ENCODE data around the gene TCERG1.

TCERG1 gene

DNA sequence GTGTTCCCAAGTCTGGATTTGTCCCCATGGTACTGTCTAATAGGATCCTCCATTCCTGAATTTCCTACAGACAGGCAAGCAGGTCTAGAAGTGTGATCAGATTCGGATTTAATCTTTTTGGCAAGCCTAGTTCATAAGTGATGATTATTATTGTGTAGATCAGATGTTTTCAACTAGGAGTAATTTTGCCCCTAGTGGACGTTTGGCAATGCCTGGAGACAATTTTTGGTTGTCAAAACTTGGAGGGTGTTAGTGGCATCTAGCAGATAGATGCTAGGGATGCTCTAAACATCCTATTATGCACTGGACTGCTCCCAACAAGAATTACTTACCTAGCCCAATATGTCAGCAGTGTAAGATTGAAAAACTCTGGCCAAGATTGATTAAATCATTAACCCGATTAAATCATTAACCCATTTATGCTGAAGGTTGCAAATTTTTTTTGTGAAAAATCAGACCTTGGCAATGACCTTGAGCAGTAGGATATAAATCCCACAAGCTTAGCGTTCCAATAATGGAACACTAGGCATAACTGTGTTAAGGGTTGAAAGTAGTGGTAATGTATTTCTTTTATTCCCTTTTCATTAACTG is 28.2 kb downstream of the TCERG1 start:
- H3K27ac ChIP-seq: no peak overlapping the region
- H3K27me3 ChIP-seq (ENCODE audit: insufficient read depth, low read depth): no peaks in the 10 kb centered on the region
- no peaks in the 10 kb centered on the region for H3K4me1 ChIP-seq (ENCODE audit: low read depth, poor library complexity, severe bottlenecking)
- H3K4me2 ChIP-seq: no peak overlapping the region
- H3K4me3 ChIP-seq (IDR thresholded peaks at IDR 0.05; ENCODE audit: insufficient read depth, low read depth, low read length): no peak overlapping the region
- no peak overlapping the region for H3K9ac ChIP-seq
- peaks cover 13% of the 10 kb centered on the region for H3K36me3 ChIP-seq (ENCODE audit: insufficient read depth)
- TF ChIP-seq, protein P1, sequence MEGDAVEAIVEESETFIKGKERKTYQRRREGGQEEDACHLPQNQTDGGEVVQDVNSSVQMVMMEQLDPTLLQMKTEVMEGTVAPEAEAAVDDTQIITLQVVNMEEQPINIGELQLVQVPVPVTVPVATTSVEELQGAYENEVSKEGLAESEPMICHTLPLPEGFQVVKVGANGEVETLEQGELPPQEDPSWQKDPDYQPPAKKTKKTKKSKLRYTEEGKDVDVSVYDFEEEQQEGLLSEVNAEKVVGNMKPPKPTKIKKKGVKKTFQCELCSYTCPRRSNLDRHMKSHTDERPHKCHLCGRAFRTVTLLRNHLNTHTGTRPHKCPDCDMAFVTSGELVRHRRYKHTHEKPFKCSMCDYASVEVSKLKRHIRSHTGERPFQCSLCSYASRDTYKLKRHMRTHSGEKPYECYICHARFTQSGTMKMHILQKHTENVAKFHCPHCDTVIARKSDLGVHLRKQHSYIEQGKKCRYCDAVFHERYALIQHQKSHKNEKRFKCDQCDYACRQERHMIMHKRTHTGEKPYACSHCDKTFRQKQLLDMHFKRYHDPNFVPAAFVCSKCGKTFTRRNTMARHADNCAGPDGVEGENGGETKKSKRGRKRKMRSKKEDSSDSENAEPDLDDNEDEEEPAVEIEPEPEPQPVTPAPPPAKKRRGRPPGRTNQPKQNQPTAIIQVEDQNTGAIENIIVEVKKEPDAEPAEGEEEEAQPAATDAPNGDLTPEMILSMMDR (conservative IDR thresholded peaks at IDR 0.05; ENCODE audit: low read depth, low read length): 0 out of 2 replicates have a peak, but pooled peaks have one; percentile 34
- H3K79me2 ChIP-seq (ENCODE audit: insufficient read depth, low read depth): no peaks in the 10 kb centered on the region
- H4K20me1 ChIP-seq (ENCODE audit: insufficient read depth): no peaks in the 10 kb centered on the region
- no peak overlapping the region for H2AFZ ChIP-seq (ENCODE audit: low read depth)

DNA sequence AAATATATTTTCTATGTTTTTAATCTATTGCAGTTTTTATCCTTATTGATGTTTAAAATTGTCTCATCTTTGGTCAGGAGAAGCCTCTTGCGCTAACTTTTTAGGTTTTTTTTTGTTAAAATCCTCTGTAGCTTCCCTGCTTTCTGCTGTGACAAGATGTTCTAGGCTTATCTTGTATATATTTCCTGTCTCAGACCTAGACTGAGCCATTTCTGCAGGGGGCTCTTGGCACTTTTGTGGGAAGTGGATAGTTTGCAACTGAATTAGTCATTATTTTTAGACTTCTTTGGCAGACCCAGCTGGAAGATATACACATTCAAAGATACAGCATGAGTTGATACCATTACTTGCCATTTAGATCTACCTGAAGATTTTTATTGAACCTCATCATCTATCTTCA is 28.8 kb downstream of the TCERG1 start:
- no peaks in the 10 kb centered on the region; the same call in 1 of the 2 replicates for H3K79me2 ChIP-seq (ENCODE audit: insufficient read depth, low read depth)
- no peak overlapping the region for H3K27ac ChIP-seq
- TF ChIP-seq, protein P1 (conservative IDR thresholded peaks at IDR 0.05; ENCODE audit: low read depth, low read length): no peak
- no peaks in the 10 kb centered on the region for H3K27me3 ChIP-seq (ENCODE audit: insufficient read depth, low read depth)
- H3K4me2 ChIP-seq: no peak overlapping the region
- no peak overlapping the region for H3K4me3 ChIP-seq (IDR thresholded peaks at IDR 0.05; ENCODE audit: insufficient read depth, low read depth, low read length)
- no peaks in the 10 kb centered on the region for H3K4me1 ChIP-seq (ENCODE audit: low read depth, poor library complexity, severe bottlenecking)
- no peak overlapping the region for H2AFZ ChIP-seq (ENCODE audit: low read depth)
- no peaks in the 10 kb centered on the region for H4K20me1 ChIP-seq (ENCODE audit: insufficient read depth)
- no peak overlapping the region for H3K9ac ChIP-seq
- H3K36me3 ChIP-seq (ENCODE audit: insufficient read depth): peaks cover 8% of the 10 kb centered on the region; the same call in 1 of the 2 replicates

DNA sequence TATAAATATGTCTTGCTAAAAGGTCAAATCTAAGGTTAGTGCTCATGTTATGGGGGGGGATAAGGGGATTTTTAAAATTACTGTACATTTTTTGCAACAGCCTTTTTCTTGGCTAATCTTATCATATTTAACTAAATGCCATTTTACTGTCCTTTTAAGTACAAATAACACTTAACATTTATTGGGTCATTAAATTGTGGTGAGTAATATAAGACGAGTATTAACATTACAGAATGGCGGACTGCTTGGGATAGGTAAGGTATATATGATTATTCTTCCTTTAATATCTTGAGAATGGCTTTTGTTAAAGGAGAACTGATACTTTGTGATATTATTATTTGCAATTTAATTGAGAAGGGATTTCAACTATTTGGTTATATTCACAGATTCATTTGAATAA is 35.6 kb downstream of the TCERG1 start:
- H3K36me3 ChIP-seq (ENCODE audit: insufficient read depth): peaks cover 17% of the 10 kb centered on the region; the same call in 1 of the 2 replicates
- H3K4me2 ChIP-seq: no peak overlapping the region

DNA sequence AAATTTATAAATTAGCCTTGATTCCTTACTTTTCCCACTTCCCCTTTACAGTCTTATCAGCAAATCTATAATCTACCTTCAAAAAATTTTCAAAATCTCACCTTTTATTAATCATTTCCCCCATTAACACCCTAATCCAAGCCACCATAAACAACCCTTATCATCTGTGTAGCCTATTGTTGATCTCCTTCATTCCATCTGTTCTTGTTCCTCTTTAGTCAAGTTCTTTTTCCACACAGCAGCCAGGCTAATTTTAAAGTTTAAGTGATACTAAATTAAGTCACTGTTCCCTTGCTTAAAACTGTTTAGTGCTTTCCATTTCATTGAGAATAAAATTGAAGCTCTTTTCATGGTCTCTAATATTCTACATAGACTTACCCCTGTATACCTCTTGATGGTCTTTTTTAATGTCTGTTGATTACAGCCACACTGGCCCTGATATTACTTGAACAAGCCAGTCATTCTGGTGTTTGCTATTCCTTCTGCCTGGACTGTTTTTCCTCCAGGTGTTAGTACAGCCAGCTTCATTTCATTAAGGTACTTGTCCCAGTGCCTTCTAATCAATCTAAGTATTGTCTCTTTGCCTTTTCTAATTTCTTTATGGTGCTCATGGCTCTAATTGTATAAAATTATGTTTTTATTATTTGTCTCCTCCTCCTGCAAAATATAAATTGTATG is 37.7 kb downstream of the TCERG1 start:
- no peaks in the 10 kb centered on the region for H4K20me1 ChIP-seq (ENCODE audit: insufficient read depth)

More for the DNA sequence above, 35.6 kb downstream of the TCERG1 start:
- H3K79me2 ChIP-seq (ENCODE audit: insufficient read depth, low read depth): no peaks in the 10 kb centered on the region; the same call in 1 of the 2 replicates
- no peak overlapping the region for H3K9ac ChIP-seq
- H3K4me3 ChIP-seq (IDR thresholded peaks at IDR 0.05; ENCODE audit: insufficient read depth, low read depth, low read length): no peak overlapping the region
- H2AFZ ChIP-seq (ENCODE audit: low read depth): no peak overlapping the region
- H4K20me1 ChIP-seq (ENCODE audit: insufficient read depth): no peaks in the 10 kb centered on the region
- no peak overlapping the region for H3K27ac ChIP-seq
- TF ChIP-seq, protein P1 (conservative IDR thresholded peaks at IDR 0.05; ENCODE audit: low read depth, low read length): no peak
- H3K4me1 ChIP-seq (ENCODE audit: low read depth, poor library complexity, severe bottlenecking): no peaks in the 10 kb centered on the region
- no peaks in the 10 kb centered on the region for H3K27me3 ChIP-seq (ENCODE audit: insufficient read depth, low read depth)

More for the DNA sequence above, 37.7 kb downstream of the TCERG1 start:
- no peaks in the 10 kb centered on the region; the same call in 1 of the 2 replicates for H3K79me2 ChIP-seq (ENCODE audit: insufficient read depth, low read depth)
- no peak overlapping the region for H2AFZ ChIP-seq (ENCODE audit: low read depth)
- no peak overlapping the region for H3K4me2 ChIP-seq
- TF ChIP-seq, protein P1 (conservative IDR thresholded peaks at IDR 0.05; ENCODE audit: low read depth, low read length): no peak
- H3K27ac ChIP-seq: no peak overlapping the region
- peaks cover 12% of the 10 kb centered on the region; the same call in 1 of the 2 replicates for H3K36me3 ChIP-seq (ENCODE audit: insufficient read depth)
- no peak overlapping the region for H3K9ac ChIP-seq
- H3K4me1 ChIP-seq (ENCODE audit: low read depth, poor library complexity, severe bottlenecking): no peaks in the 10 kb centered on the region
- no peaks in the 10 kb centered on the region for H3K27me3 ChIP-seq (ENCODE audit: insufficient read depth, low read depth)
- no peak overlapping the region for H3K4me3 ChIP-seq (IDR thresholded peaks at IDR 0.05; ENCODE audit: insufficient read depth, low read depth, low read length)
